ENCODE data around the gene GPR149.

The GPR149 gene

DNA sequence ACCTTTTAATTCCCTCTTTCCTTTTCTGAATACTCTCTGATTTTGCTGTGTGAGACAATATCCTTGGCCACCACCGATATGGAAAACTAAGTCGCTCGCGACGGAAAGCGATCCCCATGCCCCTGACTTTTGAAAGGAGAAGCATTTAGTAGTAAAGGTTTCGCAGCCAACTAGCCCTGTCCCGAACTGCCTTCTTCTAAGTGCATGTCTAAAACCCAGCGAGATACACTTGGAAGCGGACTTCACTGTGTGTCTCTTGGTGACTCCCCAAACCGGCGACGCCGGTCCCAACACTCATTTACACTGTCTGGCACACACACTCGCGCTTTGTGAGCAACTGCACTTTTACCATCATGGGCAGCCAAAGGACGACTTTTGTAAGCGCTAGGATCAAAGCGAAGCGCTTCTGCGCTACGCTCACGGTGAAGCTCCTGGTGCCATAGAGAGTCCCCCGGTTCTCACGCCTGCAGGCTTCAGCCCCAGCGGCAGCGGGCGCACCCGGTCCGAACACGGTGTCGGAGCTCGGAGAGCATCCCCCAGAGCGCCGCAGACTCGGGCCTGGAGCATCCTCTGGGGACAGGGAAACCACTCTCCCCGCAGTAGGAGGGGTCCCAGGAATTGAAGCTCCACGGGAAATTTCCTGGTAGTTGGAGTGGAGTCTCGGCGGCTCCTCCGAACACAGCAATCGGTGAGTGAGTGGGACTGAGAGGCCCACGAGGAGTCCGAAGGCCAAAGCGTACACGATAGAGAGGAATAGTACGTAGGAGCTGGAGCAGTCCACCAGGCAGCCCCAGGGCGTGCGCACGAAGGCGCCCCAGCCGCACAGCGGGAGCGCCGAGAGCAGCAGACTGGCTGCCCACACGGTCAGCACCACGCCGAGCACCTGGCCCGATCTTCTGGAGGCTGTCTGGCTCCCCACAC, 1.4 kb downstream of the GPR149 start:
- no peak overlapping the region for H3K4me3 ChIP-seq (ENCODE audit: low read depth, low read length)
- TF ChIP-seq, protein P1, sequence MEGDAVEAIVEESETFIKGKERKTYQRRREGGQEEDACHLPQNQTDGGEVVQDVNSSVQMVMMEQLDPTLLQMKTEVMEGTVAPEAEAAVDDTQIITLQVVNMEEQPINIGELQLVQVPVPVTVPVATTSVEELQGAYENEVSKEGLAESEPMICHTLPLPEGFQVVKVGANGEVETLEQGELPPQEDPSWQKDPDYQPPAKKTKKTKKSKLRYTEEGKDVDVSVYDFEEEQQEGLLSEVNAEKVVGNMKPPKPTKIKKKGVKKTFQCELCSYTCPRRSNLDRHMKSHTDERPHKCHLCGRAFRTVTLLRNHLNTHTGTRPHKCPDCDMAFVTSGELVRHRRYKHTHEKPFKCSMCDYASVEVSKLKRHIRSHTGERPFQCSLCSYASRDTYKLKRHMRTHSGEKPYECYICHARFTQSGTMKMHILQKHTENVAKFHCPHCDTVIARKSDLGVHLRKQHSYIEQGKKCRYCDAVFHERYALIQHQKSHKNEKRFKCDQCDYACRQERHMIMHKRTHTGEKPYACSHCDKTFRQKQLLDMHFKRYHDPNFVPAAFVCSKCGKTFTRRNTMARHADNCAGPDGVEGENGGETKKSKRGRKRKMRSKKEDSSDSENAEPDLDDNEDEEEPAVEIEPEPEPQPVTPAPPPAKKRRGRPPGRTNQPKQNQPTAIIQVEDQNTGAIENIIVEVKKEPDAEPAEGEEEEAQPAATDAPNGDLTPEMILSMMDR (IDR thresholded peaks at IDR 0.05; ENCODE audit: borderline replicate concordance, insufficient read depth, low read depth, low read length): no peak

DNA sequence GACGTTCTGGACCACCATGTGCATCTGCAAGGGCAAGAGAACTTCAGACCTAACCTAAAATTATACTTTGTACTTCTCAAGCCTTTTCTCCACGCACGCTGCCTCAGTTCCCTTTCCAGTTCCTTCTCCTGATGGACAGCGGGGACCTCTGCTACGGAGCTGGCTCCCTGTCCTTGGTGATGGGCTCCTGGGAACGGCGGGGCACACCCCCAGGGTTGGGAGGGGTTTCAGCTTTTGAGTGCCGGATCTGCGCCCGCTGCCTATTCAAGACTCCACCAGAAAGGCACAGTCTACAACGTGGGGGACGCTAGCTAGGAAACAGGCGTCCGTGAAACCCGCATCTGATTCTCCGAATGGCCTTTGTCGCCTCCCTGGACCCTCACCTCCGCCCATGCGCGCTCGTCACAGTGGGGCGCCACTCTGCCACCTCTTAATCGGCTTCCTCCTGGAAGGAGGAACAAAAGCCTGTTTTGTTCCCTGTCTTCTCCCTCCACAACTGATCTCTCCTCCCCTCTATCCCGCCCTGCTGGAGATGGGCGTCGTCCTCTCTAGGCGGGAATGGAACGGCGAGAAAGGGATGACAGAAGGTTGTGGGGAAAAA, 2.2 kb downstream of the GPR149 start:
- H3K4me3 ChIP-seq (ENCODE audit: low read depth, low read length): no peak overlapping the region

DNA sequence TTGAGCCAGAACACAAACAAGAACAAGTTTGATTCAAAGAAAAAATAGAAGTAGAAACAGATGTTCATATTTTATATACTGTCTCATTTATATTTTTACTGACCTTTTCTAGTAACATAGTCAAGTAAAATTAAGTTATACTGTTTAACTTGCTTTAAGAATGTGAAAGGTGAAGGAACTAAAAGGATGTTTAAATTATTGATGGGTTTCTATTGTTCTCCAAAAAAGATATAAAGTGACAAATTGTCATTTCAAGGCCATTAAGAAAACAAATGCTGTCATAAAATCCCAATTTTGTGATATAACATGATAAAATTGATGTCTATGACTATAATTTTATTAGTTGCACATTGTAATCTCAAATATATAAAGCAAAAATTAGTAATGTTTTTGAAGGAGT, 7.3 kb downstream of the GPR149 start:
- no peak overlapping the region for H3K4me3 ChIP-seq (ENCODE audit: low read depth, low read length)
- TF ChIP-seq, protein P1 (IDR thresholded peaks at IDR 0.05; ENCODE audit: borderline replicate concordance, insufficient read depth, low read depth, low read length): no peak

More for the DNA sequence above, 2.2 kb downstream of the GPR149 start:
- TF ChIP-seq, protein P1 (IDR thresholded peaks at IDR 0.05; ENCODE audit: borderline replicate concordance, insufficient read depth, low read depth, low read length): no peak

- no peak overlapping the region for H3K4me3 ChIP-seq (ENCODE audit: low read depth, low read length)
- TF ChIP-seq, protein P1 (IDR thresholded peaks at IDR 0.05; ENCODE audit: borderline replicate concordance, insufficient read depth, low read depth, low read length): no peak
These were observed 8.9 kb downstream of the GPR149 start for GRCh38 chr3:154421083-154421482.

DNA sequence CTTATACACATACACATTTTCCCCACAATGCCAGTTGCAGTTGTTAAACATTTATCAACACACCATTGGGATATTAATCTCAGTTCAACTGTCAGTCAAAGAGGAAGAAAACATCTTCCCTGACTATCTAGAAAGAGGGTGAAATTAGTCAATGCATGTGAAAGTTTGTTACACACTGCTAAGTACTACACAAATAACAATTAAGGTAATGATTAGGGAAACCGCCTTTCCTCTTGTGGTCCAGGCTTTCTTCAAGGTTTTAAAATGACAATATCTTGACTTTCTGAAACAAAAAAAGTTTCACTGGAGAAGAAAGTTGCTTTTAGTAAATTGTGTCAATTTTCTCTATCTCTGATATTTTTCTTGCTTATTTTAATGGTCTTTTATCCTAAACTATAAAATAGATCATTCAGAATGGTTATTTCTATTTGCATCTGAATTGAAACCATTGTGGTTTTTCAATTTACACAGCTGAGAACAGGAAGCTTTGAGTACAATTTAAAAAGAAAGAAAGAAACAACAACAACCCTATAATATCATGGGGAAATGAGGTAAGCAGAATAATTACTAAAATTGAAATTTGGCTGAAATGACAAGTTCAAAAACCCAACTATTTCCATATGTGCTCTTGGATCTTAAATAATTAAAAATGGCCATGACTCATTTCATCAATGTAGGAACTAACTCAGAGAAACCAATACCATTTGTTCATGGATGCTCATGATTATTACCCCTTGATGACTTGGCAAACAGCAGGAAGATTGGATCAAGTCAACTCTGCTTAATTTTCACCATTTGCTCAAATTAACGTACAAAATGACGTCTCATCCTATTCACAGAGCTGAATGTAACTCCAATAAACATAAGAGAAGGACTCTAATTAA, 31.7 kb downstream of the GPR149 start:
- TF ChIP-seq, protein P1 (IDR thresholded peaks at IDR 0.05; ENCODE audit: borderline replicate concordance, insufficient read depth, low read depth, low read length): no peak

DNA sequence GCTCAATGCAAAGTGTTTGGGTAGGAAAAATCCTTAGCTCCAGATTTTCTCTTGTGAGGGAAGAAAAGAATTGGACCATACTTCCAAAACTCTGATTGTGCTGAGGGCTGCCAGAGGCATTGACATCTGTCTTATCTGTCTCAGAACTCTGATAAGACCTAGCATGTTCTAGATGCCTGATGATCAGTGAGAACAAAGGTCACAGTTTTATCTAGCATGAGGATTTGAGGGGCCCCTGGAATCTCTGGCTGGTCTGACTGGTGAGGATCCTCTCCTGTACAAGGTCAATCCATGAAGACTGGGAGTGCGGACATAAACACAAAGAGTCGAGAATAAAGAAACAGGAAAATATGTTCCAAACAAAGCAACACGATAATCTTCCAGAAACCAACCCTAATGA, 40.1 kb downstream of the GPR149 start:
- TF ChIP-seq, protein P1 (IDR thresholded peaks at IDR 0.05; ENCODE audit: borderline replicate concordance, insufficient read depth, low read depth, low read length): no peak
- H3K4me3 ChIP-seq (ENCODE audit: low read depth, low read length): no peak overlapping the region

More for the DNA sequence above, 31.7 kb downstream of the GPR149 start:
- no peak overlapping the region for H3K4me3 ChIP-seq (ENCODE audit: low read depth, low read length)
